Spleen (tissue), 7 donors: ENCODE data around the gene ADD3.

Experiments used
- POLR2AphosphoS5 ChIP-seq, 3 donors: sonication (generic); formaldehyde crosslinking; IDR thresholded peaks; one replicate each; pipeline ENCODE4 v1.5.1; 2017; ENCODE audit warnings: antibody characterized with exemption in 3 of 3
- TF ChIP-seq, protein P1 (sequence below), 11 experiments: fragments of 200-600 bp in 7 of 11; fragments of 450-650 bp in 4 of 11; sonication (generic) in 4 of 11; IDR thresholded peaks in 8 of 11; conservative IDR thresholded peaks in 3 of 11; 1 replicate in 7 of 11; 2 replicates in 4 of 11; pipeline versions ENCODE4 v1.4.0 to v1.8.0; 2016 to 2021; ENCODE audit warnings: antibody characterized with exemption in 11 of 11, inconsistent platforms in 4 of 11, mild to moderate bottlenecking in 1 of 11
- donor health status: DM: no; HTN: no; CAD: no; lungs with moderate emphysema.
- donor health status: DM: no; HTN: no; CAD: no.
- donor health status: DM: no; HTN: no; CAD: no.

DNA sequence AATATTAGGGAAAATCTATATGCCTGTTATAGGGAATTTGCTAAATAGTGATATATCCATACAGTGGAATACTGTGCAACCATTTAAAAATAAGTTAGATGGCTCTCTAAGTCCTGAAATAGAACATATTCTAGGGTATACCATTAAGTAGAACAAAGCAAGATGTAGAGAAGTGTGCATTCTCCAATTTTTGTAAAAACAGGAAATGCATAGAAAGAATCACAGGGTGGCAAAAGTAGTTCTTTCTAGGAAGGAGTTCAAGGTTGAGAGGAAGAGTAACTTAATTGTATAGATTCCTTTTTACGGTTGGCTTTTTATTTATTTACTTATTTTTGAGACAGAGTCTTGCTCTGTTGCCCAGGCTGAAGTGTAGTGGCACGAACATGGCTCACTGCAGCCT is 43.7 kb downstream of the ADD3 start:
- TF ChIP-seq, protein P1, sequence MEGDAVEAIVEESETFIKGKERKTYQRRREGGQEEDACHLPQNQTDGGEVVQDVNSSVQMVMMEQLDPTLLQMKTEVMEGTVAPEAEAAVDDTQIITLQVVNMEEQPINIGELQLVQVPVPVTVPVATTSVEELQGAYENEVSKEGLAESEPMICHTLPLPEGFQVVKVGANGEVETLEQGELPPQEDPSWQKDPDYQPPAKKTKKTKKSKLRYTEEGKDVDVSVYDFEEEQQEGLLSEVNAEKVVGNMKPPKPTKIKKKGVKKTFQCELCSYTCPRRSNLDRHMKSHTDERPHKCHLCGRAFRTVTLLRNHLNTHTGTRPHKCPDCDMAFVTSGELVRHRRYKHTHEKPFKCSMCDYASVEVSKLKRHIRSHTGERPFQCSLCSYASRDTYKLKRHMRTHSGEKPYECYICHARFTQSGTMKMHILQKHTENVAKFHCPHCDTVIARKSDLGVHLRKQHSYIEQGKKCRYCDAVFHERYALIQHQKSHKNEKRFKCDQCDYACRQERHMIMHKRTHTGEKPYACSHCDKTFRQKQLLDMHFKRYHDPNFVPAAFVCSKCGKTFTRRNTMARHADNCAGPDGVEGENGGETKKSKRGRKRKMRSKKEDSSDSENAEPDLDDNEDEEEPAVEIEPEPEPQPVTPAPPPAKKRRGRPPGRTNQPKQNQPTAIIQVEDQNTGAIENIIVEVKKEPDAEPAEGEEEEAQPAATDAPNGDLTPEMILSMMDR (IDR thresholded peaks at IDR 0.05 in 8 of 11, conservative IDR thresholded peaks at IDR 0.05 in 3 of 11), result no peak
- TF ChIP-seq POLR2AphosphoS5 (IDR thresholded peaks at IDR 0.05), result no peak
